ENCODE results near the gene COL4A2.

DNA sequence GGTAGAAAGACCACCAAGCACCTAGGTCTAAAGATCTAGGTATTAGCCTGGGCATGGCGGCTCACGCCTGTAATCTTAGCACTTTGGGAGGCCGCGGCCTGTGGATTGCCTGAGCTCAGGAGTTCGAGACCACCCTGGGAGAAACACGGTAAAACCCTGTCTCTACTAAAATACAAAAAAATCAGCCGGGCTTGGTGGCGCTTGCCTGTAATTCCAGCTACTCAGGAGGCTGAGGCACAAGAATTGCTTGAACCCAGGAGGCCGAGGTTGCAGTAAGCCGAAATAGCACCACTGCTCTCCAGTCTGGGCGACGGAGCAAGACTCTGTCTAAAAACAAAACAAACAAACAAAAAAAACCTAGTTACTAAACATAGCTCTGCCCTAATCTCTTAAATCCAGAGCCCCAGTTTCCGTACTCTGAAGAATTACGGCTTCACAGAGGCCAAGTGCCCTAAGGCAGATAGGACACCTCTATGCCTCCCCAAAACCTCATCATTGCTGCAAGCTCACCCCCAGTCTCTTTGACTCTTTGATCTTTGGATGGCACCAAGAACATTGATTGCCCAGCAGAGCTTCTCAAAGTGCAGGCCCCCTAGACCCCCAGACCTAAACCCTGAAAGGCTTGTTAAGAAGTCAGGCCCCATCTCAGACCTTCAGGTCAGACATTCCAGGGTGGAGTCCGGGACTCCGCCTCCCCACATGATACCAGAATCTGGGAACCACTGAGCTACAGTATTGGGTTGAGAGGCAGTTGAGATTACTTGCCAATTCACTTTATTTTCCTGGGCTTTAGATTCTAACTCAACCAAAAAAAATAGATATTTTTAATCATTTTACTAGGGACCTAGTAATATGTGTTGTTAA is 2.8 kb downstream of the COL4A2 start:
- no peak for TF ChIP-seq EZH2 (IDR thresholded peaks at IDR 0.05; ENCODE audit: insufficient read depth, poor library complexity, severe bottlenecking)
- no peak for TF ChIP-seq EZH2phosphoT487 (IDR thresholded peaks at IDR 0.05; ENCODE audit: insufficient read depth, low read depth)
